Measurements from ENCODE around the gene MICB. TPM values are rescaled to one million over a fixed set of nuclear protein-coding genes. Genes with fewer than 3 reads are reported as not detected.
"Not testable (repeated sequence)": the region's sequence is repeated elsewhere in the genome, so short reads cannot be mapped to it uniquely, and the experiment has no call there.

The MICB gene
- total and polyA plus RNA-seq, 12 donors = 0.66 to 4.3 (median 1.4) TPM

DNA sequence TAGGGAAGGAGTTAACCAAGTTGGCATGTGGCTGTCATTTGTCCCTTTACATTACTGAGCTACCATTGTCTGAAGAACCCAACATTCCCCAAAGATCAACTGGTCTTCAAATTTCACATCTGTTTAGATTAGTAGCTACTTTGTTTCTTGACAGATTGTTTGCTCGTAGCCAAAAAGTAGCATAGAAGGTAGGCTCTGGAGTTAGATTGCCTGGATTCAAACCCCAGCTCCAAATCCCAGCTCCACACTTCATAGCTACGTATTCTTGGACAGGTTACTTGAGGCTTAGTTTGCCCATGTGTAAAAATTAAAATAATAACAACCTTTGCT is 50.6 kb downstream of the MICB start:
- no peak for TF ChIP-seq CTCF (IDR thresholded peaks at IDR 0.05)
- DNase-seq (no peak), ATAC-seq (no peak)
- WGBS, 2 donors = 93 to 95% methylated on average over 2 of the region's 2 CpGs
- H3K4me3 ChIP-seq = peak overlapping the region in 5 of 10 donors; percentile 56 to 63 (median 57)
- no peaks in the 10 kb centered on the region for H3K9me3 ChIP-seq
- H3K36me3 ChIP-seq = peaks cover 0 to 46% (median 15%) of the 10 kb centered on the region in 9 donors
- H3K27me3 ChIP-seq = no peaks in the 10 kb centered on the region
- H3K27ac ChIP-seq = peak overlapping the region in 8 of 10 donors; percentile 87 to 95 (median 92)
- H3K4me1 ChIP-seq = peaks cover 6 to 41% (median 15%) of the 10 kb centered on the region in 9 donors
- intact Hi-C loops (cut with DNase I) = loop anchor here in 8 of 10 donors (2.0 to 10.0 kb wide), 8 partner anchors 32 to 406 kb away; partner anchors contain the start of genes LTB (in 4 of the 8), NELFE (in 3 of the 8), SKIC2 (in 3 of the 8) and AIF1 (in 2 of the 8)

DNA sequence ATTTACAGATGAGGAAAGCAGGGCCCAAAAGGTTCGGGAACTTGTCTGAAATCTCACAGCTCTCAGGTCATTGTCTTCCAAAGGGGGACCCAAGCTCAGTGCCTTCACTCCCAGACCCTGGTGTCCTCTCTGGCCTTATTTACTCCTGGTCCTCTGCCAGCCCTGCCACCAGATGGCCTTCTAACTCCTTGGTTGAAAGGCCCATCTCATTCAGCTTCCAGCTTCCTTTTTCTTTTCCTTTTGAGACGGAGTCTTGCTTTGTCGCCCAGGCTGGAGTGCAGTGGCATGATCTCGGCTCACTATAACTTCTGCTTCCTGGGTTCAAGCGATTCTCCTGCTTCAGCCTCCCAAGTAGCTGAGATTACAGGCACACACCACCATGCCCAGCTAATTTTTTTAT is 53.4 kb downstream of the MICB start:
- TF ChIP-seq CTCF (IDR thresholded peaks at IDR 0.05) = peak in 8 of 9 donors; percentile 25 to 66 (median 59)
- not testable (repeated sequence) for H3K9me3 ChIP-seq, H3K4me3 ChIP-seq, ATAC-seq, H3K27me3 ChIP-seq
- 44 to 45% methylated on average over 5 of the region's 5 CpGs for WGBS, 2 donors
- Histone ChIP-seq H3K36me3 (peaks cover 0 to 70% (median 15%) of the 10 kb centered on the region in 9 donors), H3K4me1 (peaks cover 6 to 44% (median 19%) of the 10 kb centered on the region in 9 donors), H3K27ac (peak overlapping the region in 6 of 10 donors; percentile 8 to 59 (median 38))
- intact Hi-C loops (cut with DNase I) = loop anchor here in 2 of 10 donors (1.0 kb wide), 1 partner anchor 47 kb away; no protein-coding TSS in a partner anchor
- peak in 1 of 2 donors; percentile 68 for DNase-seq

GRCh38 chr6:31556307-31556706 is 58.4 kb downstream of the MICB start:
- WGBS, 2 donors = 66 to 71% methylated on average over 3 of the region's 3 CpGs
- Histone ChIP-seq H3K27me3 (no peaks in the 10 kb centered on the region), H3K36me3 (peaks cover 5 to 79% (median 24%) of the 10 kb centered on the region in 9 donors)

More at GRCh38 chr6:31556307-31556706, 58.4 kb downstream of the MICB start:
- H3K27ac ChIP-seq = no peak overlapping the region
- H3K4me1 ChIP-seq = peaks cover 20 to 71% (median 44%) of the 10 kb centered on the region in 9 donors
- ATAC-seq (no peak), DNase-seq (no peak)
- no peak for TF ChIP-seq CTCF (IDR thresholded peaks at IDR 0.05)
- no peaks in the 10 kb centered on the region for H3K9me3 ChIP-seq
- intact Hi-C loops (cut with DNase I) = no loop called here
- H3K4me3 ChIP-seq = no peak overlapping the region
